Stimulated activated CD8-positive, alpha-beta memory T cell treated with anti-CD3 and anti-CD28 coated beads, Interleukin-12 subunit alpha, Interleukin-12 subunit beta, amount 100 ng/mL, for 4 hours (primary cell): ENCODE results near the gene UBASH3A.
A peak's percentile ranks its signal among the peaks of the same experiment; 100 is the strongest.

Source experiments
- DNase-seq: peaks from one replicate; pipeline ENCODE4 v3.0.0-alpha.2; 2020; ENCODE audit warnings: low read depth

The UBASH3A gene

GRCh38 chr21:42411891-42412635 lies 8.4 kb downstream of the UBASH3A start:
- DNase-seq: no peak

DNA sequence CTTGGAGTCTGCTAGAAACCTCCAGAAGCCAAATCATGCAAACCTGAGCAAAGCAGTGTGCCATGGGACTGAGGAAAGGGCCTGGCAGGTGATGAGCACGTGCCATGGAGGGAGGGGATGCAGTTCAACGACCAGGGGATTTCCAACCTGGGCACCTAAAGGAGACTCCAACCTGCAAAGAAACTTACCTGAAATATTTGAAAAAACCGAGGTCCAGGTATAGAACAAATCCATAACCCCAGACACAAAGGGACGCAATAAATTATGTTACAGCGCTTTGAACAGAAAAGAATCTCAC lies 8.9 kb downstream of the UBASH3A start:
- DNase-seq: no peak

DNA sequence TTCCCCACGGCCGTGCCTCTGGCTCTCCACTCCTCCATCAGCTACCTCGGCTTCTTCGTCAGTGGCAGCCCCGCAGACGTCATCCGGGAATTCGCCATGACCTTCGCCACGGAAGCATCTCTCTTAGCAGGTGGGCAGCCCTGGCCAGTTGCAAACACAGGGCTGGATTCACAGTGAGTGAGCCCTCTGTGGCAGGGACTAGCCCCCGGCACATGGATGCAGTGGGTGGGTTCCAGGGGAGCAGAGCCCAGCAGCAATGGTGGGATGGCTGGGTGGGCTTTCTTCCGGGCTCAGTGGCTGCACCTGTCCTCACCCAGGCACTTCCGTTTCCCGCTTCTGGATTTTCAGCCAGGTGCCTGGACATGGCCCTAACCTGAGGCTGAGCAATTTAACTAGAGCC lies 9.4 kb downstream of the UBASH3A start:
- no peak for DNase-seq

DNA sequence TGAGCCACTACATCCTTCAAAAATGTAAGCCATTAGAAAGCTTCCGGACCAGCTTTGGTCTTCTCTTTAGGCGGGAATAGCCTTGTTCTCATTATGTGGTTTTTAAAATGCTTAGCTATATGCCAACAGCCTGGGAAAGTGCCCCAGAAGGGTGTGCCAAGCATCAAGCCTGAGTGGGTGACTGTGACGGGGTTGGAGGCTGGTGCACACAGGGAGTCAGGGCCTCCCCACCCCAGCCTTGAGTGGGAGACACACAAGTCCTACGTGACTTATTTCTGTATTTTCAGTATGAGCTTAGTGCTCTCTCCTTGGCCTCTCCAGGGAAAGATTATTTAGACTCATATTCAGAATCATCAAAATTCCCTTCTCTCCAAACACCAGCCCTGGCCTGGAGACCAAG lies 9.8 kb downstream of the UBASH3A start:
- DNase-seq: no peak

DNA sequence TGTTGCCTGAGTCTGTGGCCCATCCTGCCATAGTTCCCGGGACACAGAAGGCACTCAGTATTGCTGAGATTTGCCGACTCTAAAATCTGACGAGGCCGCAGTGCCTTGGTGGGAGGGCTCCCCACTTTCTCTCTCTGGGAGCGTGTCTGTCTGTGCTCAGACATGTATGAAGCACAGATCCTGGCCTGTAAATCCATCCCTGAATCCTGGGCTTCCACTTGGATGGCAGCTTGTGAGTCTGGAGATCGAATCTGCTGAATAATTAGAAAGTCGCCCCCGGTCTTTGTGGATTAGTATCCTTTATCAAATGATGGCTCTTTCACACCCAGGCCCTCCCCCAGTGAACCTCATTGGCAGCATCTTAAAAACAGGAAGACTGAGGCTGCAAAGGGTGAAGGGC lies 10.4 kb downstream of the UBASH3A start:
- no peak for DNase-seq

DNA sequence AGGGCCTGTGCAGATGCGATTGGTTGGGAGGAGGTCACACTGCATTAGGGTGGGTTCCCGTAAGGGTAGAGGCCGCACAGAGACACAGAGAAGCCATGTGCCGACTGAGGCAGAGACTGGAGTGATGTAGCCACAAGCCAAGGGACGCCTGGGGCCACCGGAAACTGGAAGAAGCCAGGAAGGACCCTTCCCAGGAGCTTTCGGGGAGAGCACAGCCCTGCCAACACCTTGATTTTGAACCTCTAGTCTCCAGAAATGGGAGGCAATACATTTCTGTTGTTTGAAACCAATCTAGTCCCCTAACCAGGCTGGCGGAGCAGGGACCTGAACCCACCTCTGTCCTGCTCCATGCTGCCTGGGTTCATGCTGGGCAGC lies 10.8 kb downstream of the UBASH3A start:
- no peak for DNase-seq

GRCh38 chr21:42414928-42415769 lies 11.4 kb downstream of the UBASH3A start:
- DNase-seq: peak; percentile 78

GRCh38 chr21:42417533-42417932 lies 13.8 kb downstream of the UBASH3A start:
- no peak for DNase-seq

GRCh38 chr21:42418886-42419285 lies 15.2 kb downstream of the UBASH3A start:
- DNase-seq: no peak

- no peak for DNase-seq
Measured at GRCh38 chr21:42419845-42420244, 16.1 kb downstream of the UBASH3A start.

- no peak for DNase-seq
Measured at GRCh38 chr21:42421018-42421793, 17.5 kb downstream of the UBASH3A start.

DNA sequence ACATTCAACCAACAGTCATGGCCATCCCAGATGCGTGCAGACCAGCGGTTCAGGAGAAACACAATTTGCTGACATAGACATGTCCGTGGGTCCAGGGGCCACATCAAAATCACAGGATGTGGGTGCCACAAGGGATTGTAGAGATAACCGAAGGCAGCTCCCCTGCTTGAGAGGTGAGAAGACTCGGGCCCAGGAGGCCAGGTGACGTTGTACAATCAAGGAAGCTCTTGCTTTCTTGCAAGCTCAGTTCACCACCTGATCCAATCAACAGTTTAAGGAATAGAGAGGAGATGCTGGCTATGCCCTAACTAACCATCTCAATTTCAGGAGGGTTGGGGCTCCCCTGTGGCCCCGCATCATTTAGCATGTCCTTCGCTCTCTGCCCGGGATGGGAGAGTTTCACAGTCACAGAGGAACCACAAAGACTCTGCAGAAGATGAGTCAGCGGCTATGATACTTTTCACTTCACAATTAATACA lies 19.5 kb downstream of the UBASH3A start:
- DNase-seq: no peak

DNA sequence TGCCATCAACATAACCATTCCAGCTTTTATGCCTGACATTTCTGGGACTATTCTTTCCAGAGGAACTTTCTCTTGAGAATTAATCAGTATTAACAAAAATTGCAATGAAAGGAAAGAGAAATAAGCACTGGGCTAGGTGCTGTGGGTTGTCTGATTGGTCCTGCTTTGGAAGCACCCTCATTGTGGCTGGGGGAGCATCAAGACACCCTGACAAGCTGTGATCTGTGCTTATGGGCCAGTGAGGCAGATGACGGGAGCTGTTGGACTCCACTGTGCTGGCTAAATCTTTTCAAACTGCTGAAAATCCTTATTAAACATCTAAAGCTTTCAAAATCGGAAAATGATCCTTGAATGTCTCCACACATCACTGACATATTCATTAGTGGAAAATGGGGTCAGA lies 20.0 kb downstream of the UBASH3A start:
- DNase-seq: no peak

GRCh38 chr21:42424914-42425541 lies 21.3 kb downstream of the UBASH3A start:
- peak; percentile 60 for DNase-seq

DNA sequence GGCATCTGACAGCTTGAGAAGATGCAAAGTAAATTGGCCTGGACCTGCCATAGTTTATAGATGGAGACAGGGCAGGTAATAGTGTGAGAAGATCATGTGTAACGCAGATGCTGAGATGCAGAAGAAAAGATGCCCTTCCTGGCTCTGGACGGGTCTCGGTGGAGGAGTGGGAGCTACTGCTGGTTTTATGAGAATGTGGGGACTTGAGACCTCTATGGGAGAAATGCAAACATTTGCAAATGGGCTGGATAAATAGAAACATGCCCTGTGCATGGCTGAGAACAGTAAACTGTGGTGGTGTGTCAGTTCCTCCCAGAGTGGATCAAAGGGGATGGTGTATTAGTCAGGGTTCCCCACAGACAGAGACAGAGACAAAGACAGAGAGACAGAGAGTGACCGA lies 21.9 kb downstream of the UBASH3A start:
- no peak for DNase-seq

DNA sequence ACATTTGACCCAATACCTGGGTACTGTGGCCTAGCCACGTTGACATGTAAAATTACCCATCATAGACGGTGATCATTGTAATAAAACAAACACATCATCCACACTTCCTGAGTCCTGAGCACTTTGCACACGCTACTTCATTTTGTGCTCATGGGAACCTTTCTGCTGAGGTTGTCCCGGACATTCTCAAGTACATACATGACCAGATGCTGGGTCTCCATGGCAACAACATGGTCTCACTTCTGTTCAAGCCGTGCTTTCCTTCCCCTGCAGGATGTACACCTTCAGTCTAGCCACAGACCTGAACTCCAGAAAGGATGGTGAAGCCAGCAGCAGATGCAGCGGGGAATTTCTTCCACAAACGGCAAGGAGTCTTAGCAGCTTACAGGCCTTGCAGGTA lies 22.7 kb downstream of the UBASH3A start:
- no peak for DNase-seq

DNA sequence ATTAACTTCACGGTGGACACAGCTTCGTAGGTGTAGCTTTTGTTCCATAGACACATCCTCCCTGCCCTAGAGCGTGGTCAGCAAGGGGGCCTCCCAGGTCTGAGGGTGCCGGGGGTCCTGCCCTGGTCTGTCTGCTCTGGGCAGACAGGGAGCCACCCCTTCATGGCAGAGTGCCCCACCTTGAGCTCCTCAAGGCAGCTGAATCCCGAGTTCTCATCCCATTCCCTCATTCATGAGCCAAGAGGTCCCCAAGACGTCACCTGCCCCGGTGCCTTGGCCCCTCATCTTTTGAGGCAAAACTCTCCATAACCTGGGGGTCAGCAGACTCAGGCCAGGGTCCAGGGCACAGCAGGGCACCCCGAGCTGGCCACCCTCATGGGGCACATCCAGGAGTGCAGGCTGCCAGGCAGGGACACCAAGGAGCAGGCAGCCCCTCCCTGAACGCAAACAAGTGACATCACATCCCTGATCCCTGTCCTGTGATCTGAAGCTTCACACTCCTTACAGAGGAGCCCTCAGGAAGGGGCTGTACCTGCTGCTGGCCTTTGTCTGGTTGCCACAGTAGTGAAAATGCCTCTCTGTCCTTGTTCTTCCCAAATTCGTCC lies 23.3 kb downstream of the UBASH3A start:
- DNase-seq: no peak

- no peak for DNase-seq
Measured at GRCh38 chr21:42427809-42428419, 24.2 kb downstream of the UBASH3A start.

DNA sequence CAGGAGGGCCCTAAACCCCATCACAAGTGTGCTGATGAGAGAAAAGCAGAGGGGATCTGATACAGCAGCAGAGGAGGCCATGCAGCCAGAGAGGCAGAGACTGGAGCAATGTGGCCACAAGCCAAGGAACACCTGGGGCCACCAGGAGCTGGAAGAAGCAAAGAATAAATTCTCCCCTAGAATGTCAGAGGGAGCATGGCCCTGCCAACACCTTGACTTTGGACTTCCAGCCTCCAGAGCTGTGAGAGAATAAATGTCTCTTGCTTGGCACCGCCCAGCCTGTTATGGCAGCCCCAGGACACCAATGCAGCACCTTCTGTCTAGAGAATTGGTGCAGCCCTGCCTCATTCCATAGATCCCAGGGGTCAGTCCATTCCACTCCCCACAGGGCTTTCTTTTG lies 25.3 kb downstream of the UBASH3A start:
- no peak for DNase-seq

GRCh38 chr21:42429856-42430255 lies 26.2 kb downstream of the UBASH3A start:
- no peak for DNase-seq

- DNase-seq: no peak
Measured at GRCh38 chr21:42430521-42430920, 26.8 kb downstream of the UBASH3A start.
